Mesendoderm (in vitro differentiated cells): Measurements from ENCODE around the gene LIFR. TPM values are rescaled to one million over a fixed set of nuclear protein-coding genes. Genes with fewer than 3 reads are reported as not detected.

Experiments used
- DNase-seq: peaks from one replicate; pipeline ENCODE4 v3.0.0; 2013
- H2AK5ac ChIP-seq: 2 replicates; pipeline ENCODE4 v1.6.1; 2013; ENCODE audit warnings: low read length, inconsistent platforms
- H2BK120ac ChIP-seq: 2 replicates; pipeline ENCODE4 v1.6.1; 2013; ENCODE audit warnings: low read depth, mild to moderate bottlenecking, low read length, moderate library complexity, mixed read lengths
- H2BK15ac ChIP-seq: replicated peaks from 2 replicates; pipeline ENCODE4 v1.6.1; 2013; ENCODE audit warnings: low read depth, mild to moderate bottlenecking, moderate library complexity
- H2BK5ac ChIP-seq: 2 replicates; pipeline ENCODE4 v1.6.1; 2013; ENCODE audit warnings: low read length, inconsistent platforms
- H3K18ac ChIP-seq: 2 replicates; pipeline ENCODE4 v1.6.1; 2013; ENCODE audit warnings: mild to moderate bottlenecking, low read length, mixed read lengths
- H3K23ac ChIP-seq: one replicate; pipeline ENCODE4 v1.6.1; 2013; ENCODE audit warnings: low read length
- H3K27ac ChIP-seq: 2 replicates; pipeline ENCODE4 v1.5.1; 2013; ENCODE audit warnings: low read depth, mild to moderate bottlenecking, inconsistent platforms, low read length, moderate library complexity
- H3K27me3 ChIP-seq: 2 replicates; pipeline ENCODE4 v1.6.1; 2013; ENCODE audit warnings: low read length, control low read depth, mild to moderate bottlenecking, inconsistent platforms; ENCODE audit not compliant: insufficient read depth, poor library complexity
- H3K36me3 ChIP-seq: 2 replicates; pipeline ENCODE4 v1.6.1; 2013; ENCODE audit warnings: low read length, inconsistent platforms; ENCODE audit not compliant: control insufficient read depth, insufficient read depth
- H3K4ac ChIP-seq: one replicate; pipeline ENCODE4 v1.6.1; 2013; ENCODE audit warnings: low read depth, mild to moderate bottlenecking, low read length, moderate library complexity
- H3K4me1 ChIP-seq: 2 replicates; pipeline ENCODE4 v1.6.1; 2013; ENCODE audit warnings: low read depth, low read length, inconsistent platforms; ENCODE audit not compliant: control insufficient read depth
- H3K4me2 ChIP-seq: 2 replicates; pipeline ENCODE4 v1.6.1; 2013; ENCODE audit warnings: low read length
- H3K4me3 ChIP-seq: 2 replicates; pipeline ENCODE4 v1.5.1; 2013; ENCODE audit warnings: mild to moderate bottlenecking, low read length
- H3K56ac ChIP-seq: one replicate; pipeline ENCODE4 v1.6.1; 2013; ENCODE audit warnings: low read length
- H3K79me1 ChIP-seq: 2 replicates; pipeline ENCODE4 v1.6.1; 2013; ENCODE audit warnings: low read length, inconsistent platforms
- H3K79me2 ChIP-seq: 2 replicates; pipeline ENCODE4 v1.6.1; 2013; ENCODE audit warnings: mild to moderate bottlenecking, low read length; ENCODE audit not compliant: control insufficient read depth, insufficient read depth
- H3K9ac ChIP-seq: 2 replicates; pipeline ENCODE4 v1.6.1; 2013; ENCODE audit warnings: low read length, inconsistent platforms
- H4K5ac ChIP-seq: one replicate; pipeline ENCODE4 v1.6.1; 2013; ENCODE audit warnings: low read length
- H4K8ac ChIP-seq: one replicate; pipeline ENCODE4 v1.6.1; 2013; ENCODE audit warnings: low read depth, mild to moderate bottlenecking, control low read depth, low read length, moderate library complexity
- WGBS: extraction: QIAGEN DNeasy Blood & Tissue Kit; methylation state at CpG from one replicate; pipeline ENCODE4 v1.1.7; 2013; ENCODE audit warnings: low lambda C conversion rate, missing lambda C conversion rate; ENCODE audit not compliant: insufficient coverage; ENCODE audit errors: extremely low coverage; 5-methylcytosine and 5-hydroxymethylcytosine counted together
- small RNA-seq: library from polyadenylated mRNA; stranded (forward); fragments of <200 nt; extraction: miRNeasy Mini kit (QIAGEN cat#:217004); gene quantifications from one replicate; pipeline ENCODE3, GENCODE V24; 2013; ENCODE audit not compliant: insufficient read depth

LIFR gene

GRCh38 chr5:38426490-38426889 lies 130.0 kb downstream of the LIFR start:
- no peak overlapping the region for H3K27ac ChIP-seq
- H2BK15ac ChIP-seq = no peak overlapping the region
- H3K56ac ChIP-seq = peak overlapping the region; percentile 27
- no peaks in the 10 kb centered on the region for H3K27me3 ChIP-seq
- no peaks in the 10 kb centered on the region for H3K79me2 ChIP-seq
- peak overlapping the region; percentile 51 for H3K23ac ChIP-seq
- no peak for DNase-seq
- no peak overlapping the region for H3K9ac ChIP-seq
- no peak overlapping the region for H4K5ac ChIP-seq
- H2BK5ac ChIP-seq = no peak overlapping the region
- H3K4me1 ChIP-seq = peaks cover 4% of the 10 kb centered on the region
- H2AK5ac ChIP-seq = no peak overlapping the region
- H3K4ac ChIP-seq = no peak overlapping the region
- H3K36me3 ChIP-seq = no peaks in the 10 kb centered on the region
- no peak overlapping the region for H3K4me3 ChIP-seq
- no peak overlapping the region for H3K18ac ChIP-seq
- H3K79me1 ChIP-seq = no peaks in the 10 kb centered on the region
- no peak overlapping the region for H2BK120ac ChIP-seq
- no peak overlapping the region for H4K8ac ChIP-seq
- H3K4me2 ChIP-seq = no peak overlapping the region
- no CpG with 5 or more reads among the region's 1 CpG for WGBS

Small RNA genes lying within 50 kb of the gene (small RNA-seq; reads per million reads assigned to genes)
- gene AC091839.1 (not detected), gene MIR3650 (not detected)
